Right lobe of liver (tissue), 5 donors: ENCODE results near the gene DGKE. TPM values are rescaled to one million over a fixed set of nuclear protein-coding genes. Genes with fewer than 3 reads are reported as not detected.

Experiments
- microRNA counts: library from miRNA; unstranded; fragments of <30 nt; microRNA quantifications from one replicate; lab custom pipeline; 2016
- small RNA-seq, 2 experiments: library from RNA; depleted of rRNA; stranded (forward); fragments of <200 nt; gene quantifications; one replicate each; pipeline ENCODE3, GENCODE V24; 2016
- total RNA-seq, 6 experiments: library from RNA; depleted of rRNA in 2 of 6; stranded (reverse); fragments of >200 nt in 2 of 6; fragmentation: NEBNext Ultra II Directional in 3 of 6; extraction: Animal tissue kit (Norgen Biotek cat#: 25700) in 3 of 6; gene quantifications; one replicate each; pipeline versions ENCODE4 v1.1.0 to v1.2.4, GENCODE V29; 2016 to 2023
- donor health status: DM: no; HTN: no; CAD: no.
- donor health status: DM: no; HTN: no; CAD: no.
- donor health status: DM: no; HTN: yes; CAD: no.
- donor health status: DM: no; HTN: yes; CAD: no.

Gene DGKE
- total RNA-seq, 6 experiments from 2014 or later: 2.2 to 10.4 (median 3.4) TPM

MicroRNA genes within 50 kb of the gene (microRNA counts, 767-probe panel; counts per million panel counts)
- 237 counts per million for microRNA hsa-miR-3614-5p (lab: Ali Mortazavi, UCI)

Small RNA genes within 50 kb of the gene (small RNA-seq; reads per million reads assigned to genes)
- gene AC015912.2 (0 reads per million in 2 experiments), gene RNU6-1158P (0 reads per million in 2 experiments)

Other genes with a start within 250 kb of the DGKE start
- under 1 TPM in 2 of 6 experiments, not detected in 4; 0.11 to 0.29 TPM for gene NOG, start 240.5 kb upstream of the DGKE start, total RNA-seq
- gene C17orf67, start 231 bp upstream of the DGKE start, total RNA-seq: 1 to 10 TPM in 1 of 6 experiments, under 1 TPM in 5; 0.31 to 1.1 (median 0.78) TPM
- 10 to 100 TPM; 35.6 to 60.8 (median 49.8) TPM for gene TRIM25, start 79.9 kb downstream of the DGKE start, total RNA-seq
- 1 to 10 TPM; 5.5 to 7.1 (median 6.5) TPM for gene COIL, start 126.9 kb downstream of the DGKE start, total RNA-seq
- gene SCPEP1, start 144.0 kb downstream of the DGKE start, total RNA-seq: 10 to 100 TPM in 5 of 6 experiments, 1 to 10 TPM in 1; 9.2 to 35.4 (median 24.8) TPM